Small intestine (tissue), 7 donors: ENCODE measurements around the gene QSOX1. TPM values are rescaled to one million over a fixed set of nuclear protein-coding genes. Genes with fewer than 3 reads are reported as not detected.

Experiments
- DNase-seq, 2 donors: peaks; one replicate each; pipeline versions ENCODE4 v3.0.0 to v3.0.0-alpha.2; 2013
- FAIRE-seq: peaks from 2 replicates; lab custom pipeline; 2012; peaks lifted over from hg19 to GRCh38; lab: Jason Lieb, UNC
- H3K27ac ChIP-seq, 3 donors: one replicate each; pipeline ENCODE4 v1.5.1; 2013; ENCODE audit warnings: low read length in 2 of 3, mild to moderate bottlenecking in 2 of 3, control low read depth in 1 of 3, inconsistent platforms in 1 of 3, low read depth in 1 of 3, moderate library complexity in 1 of 3
- H3K27me3 ChIP-seq, 3 donors: one replicate each; pipeline ENCODE4 v1.6.1; 2013; ENCODE audit warnings: low read length in 3 of 3, inconsistent platforms in 1 of 3; ENCODE audit not compliant: control insufficient read depth in 3 of 3, insufficient read depth in 3 of 3
- H3K36me3 ChIP-seq, 3 donors: one replicate each; pipeline ENCODE4 v1.6.1; 2013; ENCODE audit warnings: low read length in 3 of 3, inconsistent platforms in 1 of 3, low read depth in 1 of 3, mild to moderate bottlenecking in 1 of 3, moderate library complexity in 1 of 3; ENCODE audit not compliant: control insufficient read depth in 3 of 3, insufficient read depth in 2 of 3
- H3K4me1 ChIP-seq, 3 donors: one replicate each; pipeline ENCODE4 v1.6.1; 2013; ENCODE audit warnings: low read length in 2 of 3, inconsistent platforms in 1 of 3, low read depth in 1 of 3, mild to moderate bottlenecking in 1 of 3, moderate library complexity in 1 of 3; ENCODE audit not compliant: control insufficient read depth in 3 of 3, insufficient read depth in 2 of 3
- H3K4me3 ChIP-seq, 3 donors: one replicate each; pipeline ENCODE4 v1.5.1; 2013; ENCODE audit warnings: low read length in 3 of 3, control low read depth in 1 of 3, inconsistent platforms in 1 of 3, low read depth in 1 of 3, mild to moderate bottlenecking in 1 of 3, moderate library complexity in 1 of 3
- H3K9me3 ChIP-seq, 2 donors: one replicate each; pipeline ENCODE4 v1.6.1; 2013; ENCODE audit warnings: low read depth in 1 of 2, low read length in 1 of 2; ENCODE audit not compliant: control insufficient read depth in 2 of 2, insufficient read depth in 1 of 2
- WGBS, 3 donors: extraction: QIAGEN DNeasy Blood & Tissue Kit; methylation state at CpG; one replicate each; pipeline ENCODE4 v1.1.7; 2013; 5-methylcytosine and 5-hydroxymethylcytosine counted together
- polyA plus RNA-seq, 4 donors: library from polyadenylated mRNA; stranded (reverse) in 3 of 4; unstranded in 1 of 4; fragments of 200-250 nt in 3 of 4; fragments of 120-200 nt in 1 of 4; gene quantifications; one replicate each; pipeline versions ENCODE4 v1.2.1 to v1.2.3, GENCODE V29; 2013
- donor health status: healthy with polysubstance abuse.
- donor health status: control.
- donor health status: control.
- donor health status: Bipolar disorder and iron deficiency.
- donor health status: healthy.

QSOX1 gene
- polyA plus RNA-seq, 4 donors = 18.1 to 115 (median 42.9) TPM

- 94 to 96% (median 95%) methylated on average over 10 of the region's 10 CpGs for WGBS, 3 donors
- Histone ChIP-seq H3K4me3 (no peak overlapping the region), H3K27ac (no peak overlapping the region), H3K9me3 (no peaks in the 10 kb centered on the region), H3K4me1 (no peaks in the 10 kb centered on the region), H3K27me3 (no peaks in the 10 kb centered on the region), H3K36me3 (peaks cover 7 to 54% (median 7%) of the 10 kb centered on the region in 3 donors)
- FAIRE-seq (no peak), DNase-seq (no peak)
Measured at GRCh38 chr1:180183426-180183825, 28.8 kb downstream of the QSOX1 start.

GRCh38 chr1:180184041-180184440 lies 29.4 kb downstream of the QSOX1 start:
- Histone ChIP-seq H3K4me1 (no peaks in the 10 kb centered on the region), H3K27ac (no peak overlapping the region), H3K9me3 (no peaks in the 10 kb centered on the region), H3K36me3 (peaks cover 7 to 60% (median 7%) of the 10 kb centered on the region in 3 donors), H3K4me3 (no peak overlapping the region), H3K27me3 (no peaks in the 10 kb centered on the region)
- DNase-seq (no peak), FAIRE-seq (no peak)
- whole genome bisulfite sequencing, 3 donors = 88 to 99% (median 94%) methylated on average over 9 of the region's 9 CpGs

DNA sequence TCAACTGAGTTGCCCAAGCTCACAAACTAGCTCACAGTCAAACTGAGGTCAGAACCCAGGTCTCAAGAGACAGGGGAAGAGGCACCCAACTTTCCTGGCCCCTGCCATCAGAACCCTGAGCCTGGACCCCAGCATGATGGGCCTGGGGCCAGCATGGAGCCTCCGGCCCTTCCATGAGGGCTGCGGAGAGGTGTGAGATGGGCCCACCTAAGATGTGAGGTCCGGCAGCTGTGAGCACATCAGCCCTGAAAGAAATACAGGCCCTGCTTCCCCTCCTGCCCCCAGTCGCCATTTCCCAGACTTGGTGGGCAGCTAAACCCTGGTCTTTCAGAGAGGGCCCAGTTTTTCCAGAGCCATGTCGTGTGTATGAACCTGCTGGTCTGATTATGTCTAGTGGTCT lies 30.6 kb downstream of the QSOX1 start:
- 81 to 92% (median 84%) methylated on average over 5 of the region's 5 CpGs for WGBS, 3 donors
- FAIRE-seq (no peak), DNase-seq (no peak)
- H3K4me1 ChIP-seq = no peaks in the 10 kb centered on the region
- peaks cover 7 to 60% (median 7%) of the 10 kb centered on the region in 3 donors for H3K36me3 ChIP-seq
- H3K4me3 ChIP-seq = no peak overlapping the region
- H3K9me3 ChIP-seq = no peaks in the 10 kb centered on the region
- no peaks in the 10 kb centered on the region for H3K27me3 ChIP-seq
- H3K27ac ChIP-seq = no peak overlapping the region

DNA sequence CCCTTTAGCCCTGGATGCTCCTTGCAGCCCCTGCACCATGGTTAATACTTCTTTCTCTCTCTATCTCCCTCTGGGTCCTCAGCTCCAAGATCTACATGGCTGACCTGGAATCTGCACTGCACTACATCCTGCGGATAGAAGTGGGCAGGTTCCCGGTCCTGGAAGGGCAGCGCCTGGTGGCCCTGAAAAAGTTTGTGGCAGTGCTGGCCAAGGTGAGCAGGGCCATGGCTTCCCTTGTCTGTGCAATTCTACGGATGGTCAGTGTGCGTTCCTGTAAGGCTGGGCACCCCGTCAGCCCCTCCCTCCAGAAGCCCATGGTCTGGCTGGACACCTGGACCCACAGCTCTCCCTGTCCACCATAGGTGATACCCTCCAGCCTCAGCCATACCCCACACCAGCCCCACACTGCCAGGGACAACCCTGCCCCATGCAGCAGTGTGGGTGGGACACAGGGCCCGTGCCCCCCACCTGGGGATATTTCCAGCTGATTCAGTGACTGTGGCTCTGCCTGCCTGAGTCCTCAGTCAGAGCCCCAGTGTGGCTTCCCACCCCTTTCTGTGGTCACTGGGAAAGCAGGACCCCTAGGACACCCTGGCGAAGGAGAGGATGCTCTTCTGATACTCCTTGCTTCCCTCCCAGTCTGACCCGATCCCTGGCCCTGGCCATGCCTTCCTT lies 31.4 kb downstream of the QSOX1 start:
- H3K27ac ChIP-seq = no peak overlapping the region
- no peaks in the 10 kb centered on the region for H3K4me1 ChIP-seq
- 91 to 94% (median 93%) methylated on average over 9 of the region's 9 CpGs for WGBS, 3 donors
- no peaks in the 10 kb centered on the region for H3K27me3 ChIP-seq
- FAIRE-seq = no peak
- peaks cover 8 to 67% (median 10%) of the 10 kb centered on the region in 3 donors for H3K36me3 ChIP-seq
- no peak overlapping the region for H3K4me3 ChIP-seq
- no peak for DNase-seq
- no peaks in the 10 kb centered on the region for H3K9me3 ChIP-seq

DNA sequence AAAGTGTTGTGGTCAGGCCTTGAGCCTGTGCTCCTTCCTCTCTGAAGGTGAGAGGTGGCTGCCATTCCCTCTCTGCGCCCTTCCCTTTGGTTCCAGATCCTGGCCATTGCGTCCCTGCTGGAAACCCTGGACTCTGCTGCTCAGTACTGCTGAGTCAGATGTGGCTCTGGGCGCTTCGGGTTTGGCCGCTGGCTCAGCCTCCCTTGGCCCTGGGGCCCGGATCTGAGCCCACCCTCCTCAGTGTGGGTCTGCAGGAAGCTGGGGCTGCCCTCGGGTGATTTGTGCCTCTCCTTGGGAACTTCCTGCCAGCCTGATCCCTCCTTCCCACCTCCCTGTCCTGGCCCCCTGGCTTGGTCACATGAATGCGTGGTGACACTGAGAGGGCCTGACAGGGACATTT lies 32.2 kb downstream of the QSOX1 start:
- Histone ChIP-seq H3K4me1 (no peaks in the 10 kb centered on the region), H3K27me3 (no peaks in the 10 kb centered on the region), H3K36me3 (peaks cover 9 to 72% (median 11%) of the 10 kb centered on the region in 3 donors), H3K4me3 (no peak overlapping the region), H3K9me3 (no peaks in the 10 kb centered on the region), H3K27ac (no peak overlapping the region)
- no peak for DNase-seq
- no peak for FAIRE-seq
- WGBS, 3 donors = 75 to 82% (median 80%) methylated on average over 8 of the region's 8 CpGs

DNA sequence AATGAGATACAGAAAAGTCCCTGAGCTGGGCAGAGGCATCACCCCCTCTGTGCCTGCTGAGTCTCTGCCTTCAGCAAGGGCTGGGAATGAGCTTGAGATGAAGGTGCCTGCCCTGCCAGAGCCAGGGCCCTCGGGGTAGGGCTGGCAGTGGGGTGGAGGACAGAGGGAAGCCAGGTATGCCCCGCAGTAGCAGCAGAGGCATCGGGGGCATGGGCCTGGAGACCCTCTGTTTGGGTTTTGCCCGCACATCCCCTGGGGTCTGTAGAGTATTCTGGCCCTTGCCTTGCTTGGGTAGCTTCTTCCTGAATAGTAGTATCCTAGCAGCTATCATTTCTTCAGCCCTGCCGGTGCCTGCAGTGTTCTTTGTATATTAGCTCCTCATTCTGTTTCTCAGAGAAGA lies 33.0 kb downstream of the QSOX1 start:
- WGBS, 3 donors = 81 to 88% (median 88%) methylated on average over 5 of the region's 5 CpGs
- H3K36me3 ChIP-seq = peaks cover 6 to 69% (median 11%) of the 10 kb centered on the region in 3 donors
- DNase-seq = no peak

GRCh38 chr1:180188091-180188506 lies 33.4 kb downstream of the QSOX1 start:
- H3K4me3 ChIP-seq = no peak overlapping the region
- DNase-seq = peak; percentile 78 to 80
- WGBS, 3 donors = 26 to 56% (median 54%) methylated on average over 8 of the region's 8 CpGs
- H3K9me3 ChIP-seq = no peaks in the 10 kb centered on the region
- H3K27me3 ChIP-seq = no peaks in the 10 kb centered on the region
- no peak for FAIRE-seq
- H3K4me1 ChIP-seq = no peaks in the 10 kb centered on the region
- peaks cover 6 to 69% (median 11%) of the 10 kb centered on the region in 3 donors for H3K36me3 ChIP-seq
- no peak overlapping the region for H3K27ac ChIP-seq

More for the DNA sequence above, 33.0 kb downstream of the QSOX1 start:
- Histone ChIP-seq H3K4me3 (no peak overlapping the region), H3K4me1 (no peaks in the 10 kb centered on the region), H3K27ac (no peak overlapping the region), H3K27me3 (no peaks in the 10 kb centered on the region), H3K9me3 (no peaks in the 10 kb centered on the region)
- no peak for FAIRE-seq

- no peak overlapping the region for H3K4me3 ChIP-seq
- FAIRE-seq = no peak
- DNase-seq = no peak
- no peaks in the 10 kb centered on the region for H3K9me3 ChIP-seq
- WGBS, 3 donors = 88 to 89% (median 88%) methylated on average over 8 of the region's 8 CpGs
- H3K27me3 ChIP-seq = no peaks in the 10 kb centered on the region
- peaks cover 6 to 72% (median 11%) of the 10 kb centered on the region in 3 donors for H3K36me3 ChIP-seq
- H3K27ac ChIP-seq = no peak overlapping the region
- H3K4me1 ChIP-seq = peaks cover 0 to 1% (median 0%) of the 10 kb centered on the region in 3 donors
Measured at GRCh38 chr1:180188684-180189175, 34.1 kb downstream of the QSOX1 start.
